Mesendoderm (in vitro differentiated cells): Measurements from ENCODE around the gene KCNJ15.

Experiments
- DNase-seq: peaks from one replicate; pipeline ENCODE4 v3.0.0; 2013
- H2AK5ac ChIP-seq: 2 replicates; pipeline ENCODE4 v1.6.1; 2013; ENCODE audit warnings: low read length, inconsistent platforms
- H2BK120ac ChIP-seq: 2 replicates; pipeline ENCODE4 v1.6.1; 2013; ENCODE audit warnings: low read depth, mild to moderate bottlenecking, low read length, moderate library complexity, mixed read lengths
- H2BK15ac ChIP-seq: replicated peaks from 2 replicates; pipeline ENCODE4 v1.6.1; 2013; ENCODE audit warnings: low read depth, mild to moderate bottlenecking, moderate library complexity
- H2BK5ac ChIP-seq: 2 replicates; pipeline ENCODE4 v1.6.1; 2013; ENCODE audit warnings: low read length, inconsistent platforms
- H3K18ac ChIP-seq: 2 replicates; pipeline ENCODE4 v1.6.1; 2013; ENCODE audit warnings: mild to moderate bottlenecking, low read length, mixed read lengths
- H3K23ac ChIP-seq: one replicate; pipeline ENCODE4 v1.6.1; 2013; ENCODE audit warnings: low read length
- H3K27ac ChIP-seq: 2 replicates; pipeline ENCODE4 v1.5.1; 2013; ENCODE audit warnings: low read depth, mild to moderate bottlenecking, inconsistent platforms, low read length, moderate library complexity
- H3K27me3 ChIP-seq: 2 replicates; pipeline ENCODE4 v1.6.1; 2013; ENCODE audit warnings: low read length, control low read depth, mild to moderate bottlenecking, inconsistent platforms; ENCODE audit not compliant: insufficient read depth, poor library complexity
- H3K36me3 ChIP-seq: 2 replicates; pipeline ENCODE4 v1.6.1; 2013; ENCODE audit warnings: low read length, inconsistent platforms; ENCODE audit not compliant: control insufficient read depth, insufficient read depth
- H3K4ac ChIP-seq: one replicate; pipeline ENCODE4 v1.6.1; 2013; ENCODE audit warnings: low read depth, mild to moderate bottlenecking, low read length, moderate library complexity
- H3K4me1 ChIP-seq: 2 replicates; pipeline ENCODE4 v1.6.1; 2013; ENCODE audit warnings: low read depth, low read length, inconsistent platforms; ENCODE audit not compliant: control insufficient read depth
- H3K4me2 ChIP-seq: 2 replicates; pipeline ENCODE4 v1.6.1; 2013; ENCODE audit warnings: low read length
- H3K4me3 ChIP-seq: 2 replicates; pipeline ENCODE4 v1.5.1; 2013; ENCODE audit warnings: mild to moderate bottlenecking, low read length
- H3K56ac ChIP-seq: one replicate; pipeline ENCODE4 v1.6.1; 2013; ENCODE audit warnings: low read length
- H3K79me1 ChIP-seq: 2 replicates; pipeline ENCODE4 v1.6.1; 2013; ENCODE audit warnings: low read length, inconsistent platforms
- H3K79me2 ChIP-seq: 2 replicates; pipeline ENCODE4 v1.6.1; 2013; ENCODE audit warnings: mild to moderate bottlenecking, low read length; ENCODE audit not compliant: control insufficient read depth, insufficient read depth
- H3K9ac ChIP-seq: 2 replicates; pipeline ENCODE4 v1.6.1; 2013; ENCODE audit warnings: low read length, inconsistent platforms
- H4K5ac ChIP-seq: one replicate; pipeline ENCODE4 v1.6.1; 2013; ENCODE audit warnings: low read length
- H4K8ac ChIP-seq: one replicate; pipeline ENCODE4 v1.6.1; 2013; ENCODE audit warnings: low read depth, mild to moderate bottlenecking, control low read depth, low read length, moderate library complexity
- WGBS: extraction: QIAGEN DNeasy Blood & Tissue Kit; methylation state at CpG from one replicate; pipeline ENCODE4 v1.1.7; 2013; ENCODE audit warnings: low lambda C conversion rate, missing lambda C conversion rate; ENCODE audit not compliant: insufficient coverage; ENCODE audit errors: extremely low coverage; 5-methylcytosine and 5-hydroxymethylcytosine counted together

KCNJ15 gene

GRCh38 chr21:38268864-38269575 is 12.2 kb downstream of the KCNJ15 start:
- no peaks in the 10 kb centered on the region for H3K79me1 ChIP-seq
- no peaks in the 10 kb centered on the region for H3K79me2 ChIP-seq

GRCh38 chr21:38269576-38269936 is 12.8 kb downstream of the KCNJ15 start:
- H3K36me3 ChIP-seq: no peaks in the 10 kb centered on the region
- H3K4me2 ChIP-seq: no peak overlapping the region
- H3K27ac ChIP-seq: no peak overlapping the region
- no peak overlapping the region for H4K8ac ChIP-seq
- H2BK5ac ChIP-seq: no peak overlapping the region
- no peak overlapping the region for H3K4me3 ChIP-seq
- H3K79me2 ChIP-seq: no peaks in the 10 kb centered on the region
- no peak overlapping the region for H3K56ac ChIP-seq
- H4K5ac ChIP-seq: no peak overlapping the region
- H2BK15ac ChIP-seq: no peak overlapping the region
- H2AK5ac ChIP-seq: no peak overlapping the region
- DNase-seq: no peak
- H2BK120ac ChIP-seq: no peak overlapping the region
- no peak overlapping the region for H3K18ac ChIP-seq
- H3K79me1 ChIP-seq: no peaks in the 10 kb centered on the region
- H3K23ac ChIP-seq: no peak overlapping the region
- H3K4ac ChIP-seq: no peak overlapping the region
- no peaks in the 10 kb centered on the region for H3K4me1 ChIP-seq
- no peaks in the 10 kb centered on the region for H3K27me3 ChIP-seq
- no CpG with 5 or more reads among the region's 2 CpGs for WGBS
- H3K9ac ChIP-seq: no peak overlapping the region

More at GRCh38 chr21:38268864-38269575, 12.2 kb downstream of the KCNJ15 start:
- DNase-seq: no peak
- Histone ChIP-seq H3K27me3 (no peaks in the 10 kb centered on the region), H3K4me2 (no peak overlapping the region), H4K8ac (no peak overlapping the region), H3K9ac (no peak overlapping the region), H2BK120ac (no peak overlapping the region), H3K4me3 (no peak overlapping the region), H3K4ac (no peak overlapping the region), H3K27ac (no peak overlapping the region), H2BK15ac (no peak overlapping the region), H3K4me1 (no peaks in the 10 kb centered on the region), H2BK5ac (no peak overlapping the region), H4K5ac (no peak overlapping the region), H3K56ac (no peak overlapping the region), H3K23ac (no peak overlapping the region), H3K36me3 (no peaks in the 10 kb centered on the region), H3K18ac (no peak overlapping the region), H2AK5ac (no peak overlapping the region)
- no CpG with 5 or more reads among the region's 5 CpGs for WGBS

GRCh38 chr21:38272215-38272614 is 15.4 kb downstream of the KCNJ15 start:
- Histone ChIP-seq H3K9ac (no peak overlapping the region), H4K5ac (no peak overlapping the region), H3K4me2 (no peak overlapping the region), H3K18ac (no peak overlapping the region), H4K8ac (no peak overlapping the region), H3K27ac (no peak overlapping the region), H2BK120ac (no peak overlapping the region), H3K79me1 (no peaks in the 10 kb centered on the region), H3K36me3 (no peaks in the 10 kb centered on the region), H3K27me3 (no peaks in the 10 kb centered on the region), H3K23ac (no peak overlapping the region), H3K4me1 (no peaks in the 10 kb centered on the region), H2AK5ac (no peak overlapping the region), H3K56ac (no peak overlapping the region), H3K79me2 (no peaks in the 10 kb centered on the region), H3K4ac (no peak overlapping the region), H2BK5ac (no peak overlapping the region), H2BK15ac (no peak overlapping the region), H3K4me3 (no peak overlapping the region)
- no peak for DNase-seq
- no CpG with 5 or more reads among the region's 6 CpGs for WGBS

- no peak overlapping the region for H3K4ac ChIP-seq
- H3K18ac ChIP-seq: no peak overlapping the region
- H3K56ac ChIP-seq: no peak overlapping the region
- no peak overlapping the region for H3K23ac ChIP-seq
- H2AK5ac ChIP-seq: no peak overlapping the region
- no peak for DNase-seq
- no peak overlapping the region for H3K4me3 ChIP-seq
- WGBS: no CpG with 5 or more reads among the region's 8 CpGs
- H3K4me2 ChIP-seq: no peak overlapping the region
- no peak overlapping the region for H3K27ac ChIP-seq
- no peak overlapping the region for H2BK15ac ChIP-seq
- H4K8ac ChIP-seq: no peak overlapping the region
- no peaks in the 10 kb centered on the region for H3K36me3 ChIP-seq
- H3K79me2 ChIP-seq: no peaks in the 10 kb centered on the region
- no peaks in the 10 kb centered on the region for H3K4me1 ChIP-seq
- no peak overlapping the region for H2BK120ac ChIP-seq
- H2BK5ac ChIP-seq: no peak overlapping the region
- H3K79me1 ChIP-seq: no peaks in the 10 kb centered on the region
- no peak overlapping the region for H3K9ac ChIP-seq
- H3K27me3 ChIP-seq: no peaks in the 10 kb centered on the region
- no peak overlapping the region for H4K5ac ChIP-seq
These were observed 17.2 kb downstream of the KCNJ15 start for GRCh38 chr21:38273745-38274542.

GRCh38 chr21:38277501-38278131 is 20.8 kb downstream of the KCNJ15 start:
- no peak overlapping the region for H3K56ac ChIP-seq
- H3K4ac ChIP-seq: no peak overlapping the region
- H3K4me3 ChIP-seq: no peak overlapping the region
- H3K4me2 ChIP-seq: no peak overlapping the region
- DNase-seq: no peak
- no peaks in the 10 kb centered on the region for H3K4me1 ChIP-seq
- no peak overlapping the region for H4K5ac ChIP-seq
- H3K23ac ChIP-seq: no peak overlapping the region
- no peaks in the 10 kb centered on the region for H3K27me3 ChIP-seq
- no peak overlapping the region for H4K8ac ChIP-seq
- no peak overlapping the region for H2AK5ac ChIP-seq
- no peak overlapping the region for H2BK120ac ChIP-seq
- no peak overlapping the region for H3K18ac ChIP-seq
- H3K79me1 ChIP-seq: no peaks in the 10 kb centered on the region
- H2BK15ac ChIP-seq: no peak overlapping the region
- WGBS: no CpG with 5 or more reads among the region's 9 CpGs
- no peak overlapping the region for H2BK5ac ChIP-seq
- no peaks in the 10 kb centered on the region for H3K36me3 ChIP-seq
- H3K79me2 ChIP-seq: no peaks in the 10 kb centered on the region
- H3K27ac ChIP-seq: no peak overlapping the region
- no peak overlapping the region for H3K9ac ChIP-seq
